PC-9 (cell line): ENCODE results near the gene CD7. TPM values are rescaled to one million over a fixed set of nuclear protein-coding genes. Genes with fewer than 3 reads are reported as not detected.

ENCODE experiments used
- BruUV-seq: library from RNA; stranded (reverse); fragments of 400-500 nt; replicated peaks from 2 replicates; lab custom pipeline; 2021; lab: Mats Ljungman, UMichigan
- CTCF ChIA-PET: fragments of 300-600 bp; sonication (Branson Sonifier 250); formaldehyde crosslinking; loops from one replicate; lab custom pipeline; 2022; ENCODE audit warnings: antibody characterized with exemption; lab: Charles Lee
- POLR2A ChIA-PET: fragments of 300-600 bp; sonication (Branson Sonifier 250); formaldehyde crosslinking; loops from one replicate; lab custom pipeline; 2022; ENCODE audit warnings: antibody characterized with exemption; ENCODE audit not compliant: unreplicated experiment; lab: Charles Lee
- DNase-seq, 2 experiments: peaks; one replicate each; pipeline versions ENCODE4 v3.0.0 to v3.0.0-alpha.2; 2015 to 2022; ENCODE audit warnings: mixed read lengths in 1 of 2
- H2AFZ ChIP-seq: fragments of 200-600 bp; sonication (generic); 2 replicates; pipeline ENCODE4 v1.8.1; 2017; ENCODE audit warnings: antibody characterized with exemption
- H3F3A ChIP-seq: fragments of 200-600 bp; sonication (generic); 2 replicates; pipeline ENCODE4 v1.8.1; 2017; ENCODE audit warnings: antibody characterized with exemption, mild to moderate bottlenecking, low read depth; ENCODE audit not compliant: insufficient read depth
- H3K27ac ChIP-seq: fragments of 200-600 bp; sonication (generic); 2 replicates; pipeline ENCODE4 v1.6.1; 2016; ENCODE audit warnings: mixed run types
- H3K27me3 ChIP-seq: fragments of 200-600 bp; sonication (generic); 2 replicates; pipeline ENCODE4 v1.6.1; 2016; ENCODE audit warnings: low read depth, mixed run types; ENCODE audit not compliant: insufficient read depth
- H3K36me3 ChIP-seq: fragments of 200-600 bp; sonication (generic); 2 replicates; pipeline ENCODE4 v1.6.1; 2016; ENCODE audit warnings: low read depth, mixed run types
- H3K4me1 ChIP-seq: fragments of 200-600 bp; sonication (generic); replicated peaks from 2 replicates; pipeline ENCODE4 v1.6.1; 2016; ENCODE audit warnings: mixed run types; ENCODE audit not compliant: insufficient read depth
- H3K4me2 ChIP-seq: fragments of 200-600 bp; sonication (generic); 2 replicates; pipeline ENCODE4 v1.6.1; 2017; ENCODE audit warnings: mixed run types
- H3K4me3 ChIP-seq: fragments of 200-600 bp; sonication (generic); 2 replicates; pipeline ENCODE4 v1.6.1; 2016; ENCODE audit warnings: mixed run types
- H3K79me2 ChIP-seq: fragments of 200-600 bp; sonication (generic); 2 replicates; pipeline ENCODE4 v1.6.1; 2017; ENCODE audit warnings: low read depth, mixed run types
- H3K9me2 ChIP-seq: fragments of 200-600 bp; sonication (generic); 2 replicates; pipeline ENCODE4 v1.8.1; 2017; ENCODE audit warnings: mild to moderate bottlenecking; ENCODE audit not compliant: insufficient read depth
- H3K9me3 ChIP-seq: fragments of 200-600 bp; sonication (generic); 2 replicates; pipeline ENCODE4 v1.8.1; 2016; ENCODE audit warnings: low read depth; ENCODE audit not compliant: insufficient read depth
- H4K20me1 ChIP-seq: fragments of 200-600 bp; sonication (generic); 2 replicates; pipeline ENCODE4 v1.8.1; 2017; ENCODE audit not compliant: insufficient read depth
- EZH2 ChIP-seq: fragments of 200-600 bp; sonication (generic); IDR thresholded peaks from 2 replicates; pipeline ENCODE4 v1.8.0; 2017; ENCODE audit warnings: antibody characterized with exemption, low read depth
- intact Hi-C: fragments of 100-400 bp; cut with micrococcal nuclease; formaldehyde crosslinking; loops from one replicate; pipeline ENCODE4 v1.10.0; 2022; ENCODE audit not compliant: unreplicated experiment
- total RNA-seq: library from RNA; stranded (reverse); gene quantifications from 2 replicates; pipeline ENCODE4 v1.2.3, GENCODE V29; 2021
- TF ChIP-seq, protein P1 (sequence below): fragments of 200-600 bp; sonication (generic); conservative IDR thresholded peaks from 2 replicates; pipeline ENCODE4 v1.6.1; 2017; ENCODE audit warnings: mixed run types, antibody characterized with exemption, mild to moderate bottlenecking, moderate library complexity

Gene CD7
- total RNA-seq, 1 experiment from 2014 or later, result 0.68 TPM

DNA sequence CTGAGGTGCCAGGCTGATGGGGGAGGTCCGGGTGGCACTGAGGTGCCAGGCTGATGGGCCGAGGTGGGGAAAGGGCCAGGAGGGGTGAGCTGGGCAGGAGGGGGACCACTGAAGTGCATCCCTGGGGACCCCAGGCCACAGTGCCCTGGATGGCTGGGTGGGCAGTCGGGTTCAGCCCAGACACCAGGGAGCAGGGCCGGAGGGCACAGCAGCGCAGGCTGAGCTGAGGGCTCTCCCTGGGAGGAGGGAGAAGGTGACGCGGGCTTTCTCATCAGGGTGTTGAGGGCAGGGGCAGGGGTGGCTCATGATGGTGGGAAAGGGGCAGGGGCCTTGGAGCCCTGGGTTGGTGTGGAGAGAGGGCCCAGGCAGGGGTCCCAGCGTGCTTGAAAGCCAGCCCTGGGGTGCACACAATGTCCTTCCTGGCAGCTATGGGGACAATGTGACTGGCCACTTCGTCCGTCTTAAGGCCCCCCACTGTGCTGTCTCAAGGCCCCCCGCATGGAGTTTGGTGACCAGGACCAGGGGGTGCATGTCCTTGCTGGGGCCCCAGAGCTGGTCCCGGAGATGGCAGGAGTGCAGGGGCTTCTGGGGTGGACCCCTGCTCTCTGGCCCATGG lies 16.0 kb downstream of the CD7 start:
- Histone ChIP-seq H3K9me2 (no peaks in the 10 kb centered on the region), H3K4me3 (no peak overlapping the region), H4K20me1 (no peaks in the 10 kb centered on the region), H3F3A (peaks cover 22% of the 10 kb centered on the region), H3K9me3 (no peaks in the 10 kb centered on the region), H2AFZ (no peak overlapping the region), H3K4me1 (peaks cover 19% of the 10 kb centered on the region), H3K27me3 (no peaks in the 10 kb centered on the region), H3K36me3 (no peaks in the 10 kb centered on the region), H3K27ac (no peak overlapping the region), H3K4me2 (no peak overlapping the region), H3K79me2 (no peaks in the 10 kb centered on the region)
- TF ChIP-seq, protein P1, sequence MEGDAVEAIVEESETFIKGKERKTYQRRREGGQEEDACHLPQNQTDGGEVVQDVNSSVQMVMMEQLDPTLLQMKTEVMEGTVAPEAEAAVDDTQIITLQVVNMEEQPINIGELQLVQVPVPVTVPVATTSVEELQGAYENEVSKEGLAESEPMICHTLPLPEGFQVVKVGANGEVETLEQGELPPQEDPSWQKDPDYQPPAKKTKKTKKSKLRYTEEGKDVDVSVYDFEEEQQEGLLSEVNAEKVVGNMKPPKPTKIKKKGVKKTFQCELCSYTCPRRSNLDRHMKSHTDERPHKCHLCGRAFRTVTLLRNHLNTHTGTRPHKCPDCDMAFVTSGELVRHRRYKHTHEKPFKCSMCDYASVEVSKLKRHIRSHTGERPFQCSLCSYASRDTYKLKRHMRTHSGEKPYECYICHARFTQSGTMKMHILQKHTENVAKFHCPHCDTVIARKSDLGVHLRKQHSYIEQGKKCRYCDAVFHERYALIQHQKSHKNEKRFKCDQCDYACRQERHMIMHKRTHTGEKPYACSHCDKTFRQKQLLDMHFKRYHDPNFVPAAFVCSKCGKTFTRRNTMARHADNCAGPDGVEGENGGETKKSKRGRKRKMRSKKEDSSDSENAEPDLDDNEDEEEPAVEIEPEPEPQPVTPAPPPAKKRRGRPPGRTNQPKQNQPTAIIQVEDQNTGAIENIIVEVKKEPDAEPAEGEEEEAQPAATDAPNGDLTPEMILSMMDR, result no peak
- TF ChIP-seq EZH2, result no peak
- no TSS peak for BruUV-seq
- DNase-seq, result no peak
- ChIA-PET POLR2A (no interaction called here), CTCF (no interaction called here)
- intact Hi-C loops, result no loop called here

DNA sequence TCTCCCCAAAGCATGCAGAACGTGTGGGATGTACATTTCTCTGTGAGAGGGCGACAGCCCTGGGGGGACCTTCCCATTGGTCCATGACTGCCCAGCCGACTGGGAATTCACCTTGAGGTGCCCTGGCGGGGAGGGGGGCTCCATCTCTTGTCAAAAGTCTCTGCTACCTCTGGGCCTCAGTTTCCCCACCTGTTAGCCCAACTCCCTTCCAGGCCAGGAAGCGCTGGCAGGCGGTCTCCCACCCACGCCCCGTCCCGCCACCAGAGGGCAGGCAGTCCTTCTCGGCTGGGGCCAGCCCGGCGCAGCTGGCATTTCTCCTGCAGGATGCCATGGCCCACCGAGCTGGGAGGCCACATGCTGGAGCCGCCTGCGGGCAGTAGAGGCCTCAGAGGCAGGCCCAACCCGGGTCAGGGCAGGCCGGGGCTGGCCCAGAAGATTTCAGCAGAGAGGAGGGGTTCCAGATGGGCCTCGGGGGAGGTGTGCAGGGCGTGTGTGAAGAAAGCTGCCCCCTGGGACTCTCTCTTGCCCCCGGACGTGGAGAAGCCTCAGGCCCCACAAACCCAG lies 16.6 kb downstream of the CD7 start:
- peaks cover 22% of the 10 kb centered on the region for H3K4me1 ChIP-seq
- H2AFZ ChIP-seq, result no peak overlapping the region
- CTCF ChIA-PET, result no interaction called here
- BruUV-seq, result no TSS peak
- no peaks in the 10 kb centered on the region for H3K9me2 ChIP-seq
- H3K4me3 ChIP-seq, result no peak overlapping the region
- H3K27ac ChIP-seq, result no peak overlapping the region
- TF ChIP-seq EZH2, result no peak
- TF ChIP-seq, protein P1, result peak; percentile 54; the same call in 1 of the 2 replicates
- POLR2A ChIA-PET, result no interaction called here
- no peaks in the 10 kb centered on the region for H3K27me3 ChIP-seq
- no peak for DNase-seq
- intact Hi-C loops, result no loop called here
- no peaks in the 10 kb centered on the region for H3K36me3 ChIP-seq
- no peaks in the 10 kb centered on the region for H4K20me1 ChIP-seq
- H3K79me2 ChIP-seq, result no peaks in the 10 kb centered on the region
- no peak overlapping the region for H3K4me2 ChIP-seq
- H3K9me3 ChIP-seq, result no peaks in the 10 kb centered on the region
- H3F3A ChIP-seq, result peaks cover 25% of the 10 kb centered on the region

DNA sequence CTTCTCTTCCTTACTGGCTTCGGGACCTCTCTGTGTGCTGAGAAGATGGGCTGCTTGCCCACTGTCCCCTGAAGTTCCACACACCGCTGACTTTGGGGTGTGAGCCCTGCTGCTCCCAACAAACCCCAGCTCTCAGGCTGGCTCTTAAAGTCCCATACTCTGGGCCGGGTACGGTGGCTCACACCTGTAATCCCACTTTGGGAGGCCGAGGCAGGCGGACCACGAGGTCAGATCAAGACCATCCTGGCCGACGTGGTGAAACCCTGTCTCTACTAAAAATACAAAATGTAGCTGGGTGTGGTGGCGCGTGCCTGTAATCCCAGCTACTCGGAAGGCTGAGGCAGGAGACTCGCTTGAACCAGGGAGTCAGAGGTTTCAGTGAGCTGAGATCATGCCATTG lies 17.2 kb downstream of the CD7 start:
- no peaks in the 10 kb centered on the region for H3K27me3 ChIP-seq
- no TSS peak for BruUV-seq
- no peak overlapping the region for H3K4me2 ChIP-seq
- peaks cover 22% of the 10 kb centered on the region for H3K4me1 ChIP-seq
- no peak for DNase-seq
- POLR2A ChIA-PET, result no interaction called here
- no peaks in the 10 kb centered on the region for H3K9me2 ChIP-seq
- H3K27ac ChIP-seq, result no peak overlapping the region
- H3K4me3 ChIP-seq, result no peak overlapping the region
- H2AFZ ChIP-seq, result no peak overlapping the region
- TF ChIP-seq, protein P1, result no peak
- TF ChIP-seq EZH2, result no peak
- no peaks in the 10 kb centered on the region for H4K20me1 ChIP-seq
- intact Hi-C loops, result no loop called here
- CTCF ChIA-PET, result no interaction called here
- H3K36me3 ChIP-seq, result no peaks in the 10 kb centered on the region
- no peaks in the 10 kb centered on the region for H3K79me2 ChIP-seq
- peaks cover 25% of the 10 kb centered on the region for H3F3A ChIP-seq
- no peaks in the 10 kb centered on the region for H3K9me3 ChIP-seq
